ENCODE measurements around the gene NKAPL. TPM values are rescaled to one million over a fixed set of nuclear protein-coding genes. Genes with fewer than 3 reads are reported as not detected.
A peak's percentile ranks its signal among the peaks of the same experiment; 100 is the strongest.

The NKAPL gene
- total and polyA plus RNA-seq, 2 of the 8 experiments (the other 6 are each of a cell fraction or from before 2014, with no cell fraction given) = 0.08 TPM; not detected in 1

- H3K9ac ChIP-seq (replicated peaks in 1 of 4; ENCODE audit: extremely low read depth in 1 of 4, low read depth in 3 of 4, low read length in 3 of 4) = no peak overlapping the region
- H2BK15ac ChIP-seq (ENCODE audit: low read length) = no peak overlapping the region
- H2BK20ac ChIP-seq (ENCODE audit: low read length) = no peak overlapping the region
- H2BK5ac ChIP-seq (ENCODE audit: low read depth, low read length) = no peak overlapping the region
- H3K9me3 ChIP-seq (ENCODE audit: insufficient read depth in 2 of 2, low read depth in 1 of 2, low read length in 1 of 2) = no peaks in the 10 kb centered on the region
- no peak overlapping the region for H2BK12ac ChIP-seq (ENCODE audit: low read depth, low read length)
- H3K4me3 ChIP-seq (ENCODE audit: extremely low read depth in 1 of 4, insufficient read depth in 2 of 4, low read depth in 3 of 4, low read length in 4 of 4) = no peak overlapping the region
- no peak overlapping the region for H3K4me2 ChIP-seq (ENCODE audit: insufficient read depth in 1 of 2, low read depth in 2 of 2, low read length in 2 of 2)
- H4K20me1 ChIP-seq (replicated peaks in 1 of 2; ENCODE audit: control insufficient read depth in 1 of 2, insufficient read depth in 2 of 2, low read length in 2 of 2) = no peaks in the 10 kb centered on the region
- H3K4me1 ChIP-seq (replicated peaks in 1 of 4; ENCODE audit: control insufficient read depth in 3 of 4, insufficient read depth in 4 of 4, low read length in 3 of 4) = peaks cover 0 to 6% (median 4%) of the 10 kb centered on the region in 4 experiments; a peak in 4 of 7 replicates
- H3K27me3 ChIP-seq (replicated peaks in 1 of 4; ENCODE audit: control insufficient read depth in 3 of 4, extremely low read depth in 1 of 4, insufficient read depth in 3 of 4, low read length in 3 of 4) = 0 out of 7 replicates have a peak, but pooled peaks cover 0 to 3% (median 0%) of the 10 kb centered on the region in 4 experiments
- no peak for DNase-seq (ENCODE audit: low read depth in 1 of 2, low spot score in 2 of 2)
- no peak overlapping the region for H3K18ac ChIP-seq (ENCODE audit: extremely low read depth, low read length)
- H3K79me2 ChIP-seq (ENCODE audit: control insufficient read depth in 1 of 2, insufficient read depth in 2 of 2, low read length in 2 of 2) = peaks cover 3 to 11% of the 10 kb centered on the region in 2 experiments; a peak in 3 of 4 replicates
- H4K91ac ChIP-seq (replicated peaks; ENCODE audit: insufficient read length, low read length) = no peak overlapping the region
- FAIRE-seq = no peak
- no peak overlapping the region for H3K23ac ChIP-seq (ENCODE audit: insufficient read length)
- no peak overlapping the region for H2AFZ ChIP-seq (ENCODE audit: low read length)
- CTCF ChIA-PET (ENCODE audit: partially characterized antibody) = interaction anchor here (2.3 kb wide), 1 partner anchor 102 kb away, joined by 6 read pairs; no protein-coding TSS in a partner anchor
- no peak overlapping the region for H3K27ac ChIP-seq (ENCODE audit: low read depth, low read length)
- H3K4ac ChIP-seq (replicated peaks; ENCODE audit: insufficient read length, low read depth, low read length) = no peak overlapping the region
- H3K36me3 ChIP-seq (ENCODE audit: control insufficient read depth in 2 of 4, insufficient read depth in 4 of 4, low read length in 3 of 4) = peaks cover 0 to 3% (median 0%) of the 10 kb centered on the region in 4 experiments; a peak in 1 of 8 replicates
- H3K56ac ChIP-seq (replicated peaks; ENCODE audit: insufficient read length, low read depth, low read length) = no peak overlapping the region
- no peak overlapping the region for H3K14ac ChIP-seq (ENCODE audit: insufficient read length)
- no peak overlapping the region for H2AK5ac ChIP-seq (ENCODE audit: low read depth, low read length)
- no peak overlapping the region for H4K8ac ChIP-seq (ENCODE audit: extremely low read depth, insufficient read depth, low read length)
- no peaks in the 10 kb centered on the region; the same call in 1 of the 2 replicates for H3K23me2 ChIP-seq (ENCODE audit: low read depth, low read length)
- no peak overlapping the region for H4K5ac ChIP-seq (ENCODE audit: insufficient read length, low read depth, low read length)
- POLR2A ChIA-PET (ENCODE audit: partially characterized antibody) = interaction anchor here (1.6 kb wide), 1 partner anchor 13 kb away, joined by 6 read pairs; the partner anchor contains the start of gene ZSCAN26
- whole genome bisulfite sequencing, 2 experiments (ENCODE audit: extremely low coverage in 1 of 2, insufficient coverage in 1 of 2, insufficient read length in 1 of 2, insufficient replicate concordance in 2 of 2, low coverage in 1 of 2, low lambda C conversion rate in 2 of 2, missing lambda C conversion rate in 1 of 2) = 61% methylated on average over 1 of the region's 1 CpG; no CpG with 5 or more reads in 1 of the 2 experiments
- H2BK120ac ChIP-seq (replicated peaks; ENCODE audit: low read depth, low read length) = peak overlapping the region; percentile 31
- peaks cover 3% of the 10 kb centered on the region; the same call in 1 of the 2 replicates for H3K79me1 ChIP-seq (ENCODE audit: low read depth, low read length)
- TF ChIP-seq POU5F1 (IDR thresholded peaks at IDR 0.05; ENCODE audit: low read depth, low read length) (no peak), KDM1A (IDR thresholded peaks at IDR 0.05; ENCODE audit: borderline replicate concordance, low read length) (no peak), E2F6 (IDR thresholded peaks at IDR 0.05) (no peak), TEAD4 (IDR thresholded peaks at IDR 0.05; ENCODE audit: low read depth, low read length) (no peak), EZH2 (IDR thresholded peaks at IDR 0.05; ENCODE audit: low read depth, low read length, severe bottlenecking) (no peak), SIN3A (conservative IDR thresholded peaks at IDR 0.05 in 1 of 2, IDR thresholded peaks at IDR 0.05 in 1 of 2; ENCODE audit: low read depth in 1 of 2, low read length in 2 of 2) (no peak), KDM5A (IDR thresholded peaks at IDR 0.05; ENCODE audit: low read length) (no peak), JUND (IDR thresholded peaks at IDR 0.05; ENCODE audit: low read length) (no peak), RFX5 (IDR thresholded peaks at IDR 0.05; ENCODE audit: borderline replicate concordance, low read depth, low read length) (no peak), EGR1 (IDR thresholded peaks at IDR 0.05; ENCODE audit: borderline replicate concordance, low read depth, low read length) (no peak), SP2 (IDR thresholded peaks at IDR 0.05; ENCODE audit: low read length) (no peak)
These were observed 5.0 kb upstream of the NKAPL start for GRCh38 chr6:28254121-28254519.

Measured in H1 (cell line).